Measurements from ENCODE around the gene CHMP6.

DNA sequence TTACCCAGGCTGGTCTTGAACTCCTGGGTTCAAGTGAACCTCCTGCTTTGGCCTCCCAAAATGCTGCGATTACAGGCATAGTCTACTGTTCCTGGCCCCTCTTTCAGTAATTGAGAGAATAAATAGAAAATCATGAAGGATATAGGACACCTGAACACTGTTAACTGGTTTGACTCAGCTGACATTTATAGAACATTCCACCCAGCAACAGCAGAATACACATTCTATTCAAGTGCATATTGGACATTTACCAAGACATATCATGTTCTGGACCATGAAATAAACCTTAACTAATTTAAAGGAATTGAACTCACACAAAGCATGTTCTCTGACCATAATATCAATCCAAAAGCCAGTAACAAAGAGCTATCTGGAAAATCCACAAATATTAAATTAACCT lies 23.5 kb downstream of the CHMP6 start:
- TF ChIP-seq, protein P1, sequence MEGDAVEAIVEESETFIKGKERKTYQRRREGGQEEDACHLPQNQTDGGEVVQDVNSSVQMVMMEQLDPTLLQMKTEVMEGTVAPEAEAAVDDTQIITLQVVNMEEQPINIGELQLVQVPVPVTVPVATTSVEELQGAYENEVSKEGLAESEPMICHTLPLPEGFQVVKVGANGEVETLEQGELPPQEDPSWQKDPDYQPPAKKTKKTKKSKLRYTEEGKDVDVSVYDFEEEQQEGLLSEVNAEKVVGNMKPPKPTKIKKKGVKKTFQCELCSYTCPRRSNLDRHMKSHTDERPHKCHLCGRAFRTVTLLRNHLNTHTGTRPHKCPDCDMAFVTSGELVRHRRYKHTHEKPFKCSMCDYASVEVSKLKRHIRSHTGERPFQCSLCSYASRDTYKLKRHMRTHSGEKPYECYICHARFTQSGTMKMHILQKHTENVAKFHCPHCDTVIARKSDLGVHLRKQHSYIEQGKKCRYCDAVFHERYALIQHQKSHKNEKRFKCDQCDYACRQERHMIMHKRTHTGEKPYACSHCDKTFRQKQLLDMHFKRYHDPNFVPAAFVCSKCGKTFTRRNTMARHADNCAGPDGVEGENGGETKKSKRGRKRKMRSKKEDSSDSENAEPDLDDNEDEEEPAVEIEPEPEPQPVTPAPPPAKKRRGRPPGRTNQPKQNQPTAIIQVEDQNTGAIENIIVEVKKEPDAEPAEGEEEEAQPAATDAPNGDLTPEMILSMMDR (IDR thresholded peaks at IDR 0.05): no peak
- TF ChIP-seq EP300 (IDR thresholded peaks at IDR 0.05): no peak
